Brain pericyte (primary cell): ENCODE data around the gene TSKS.
"Not testable (repeated sequence)": the region's sequence is repeated elsewhere in the genome, so short reads cannot be mapped to it uniquely, and the experiment has no call there.

Experiments
- DNase-seq: peaks from one replicate; pipeline ENCODE4 v3.0.0-alpha.2; 2012; ENCODE audit warnings: low read depth, low spot score

TSKS gene

DNA sequence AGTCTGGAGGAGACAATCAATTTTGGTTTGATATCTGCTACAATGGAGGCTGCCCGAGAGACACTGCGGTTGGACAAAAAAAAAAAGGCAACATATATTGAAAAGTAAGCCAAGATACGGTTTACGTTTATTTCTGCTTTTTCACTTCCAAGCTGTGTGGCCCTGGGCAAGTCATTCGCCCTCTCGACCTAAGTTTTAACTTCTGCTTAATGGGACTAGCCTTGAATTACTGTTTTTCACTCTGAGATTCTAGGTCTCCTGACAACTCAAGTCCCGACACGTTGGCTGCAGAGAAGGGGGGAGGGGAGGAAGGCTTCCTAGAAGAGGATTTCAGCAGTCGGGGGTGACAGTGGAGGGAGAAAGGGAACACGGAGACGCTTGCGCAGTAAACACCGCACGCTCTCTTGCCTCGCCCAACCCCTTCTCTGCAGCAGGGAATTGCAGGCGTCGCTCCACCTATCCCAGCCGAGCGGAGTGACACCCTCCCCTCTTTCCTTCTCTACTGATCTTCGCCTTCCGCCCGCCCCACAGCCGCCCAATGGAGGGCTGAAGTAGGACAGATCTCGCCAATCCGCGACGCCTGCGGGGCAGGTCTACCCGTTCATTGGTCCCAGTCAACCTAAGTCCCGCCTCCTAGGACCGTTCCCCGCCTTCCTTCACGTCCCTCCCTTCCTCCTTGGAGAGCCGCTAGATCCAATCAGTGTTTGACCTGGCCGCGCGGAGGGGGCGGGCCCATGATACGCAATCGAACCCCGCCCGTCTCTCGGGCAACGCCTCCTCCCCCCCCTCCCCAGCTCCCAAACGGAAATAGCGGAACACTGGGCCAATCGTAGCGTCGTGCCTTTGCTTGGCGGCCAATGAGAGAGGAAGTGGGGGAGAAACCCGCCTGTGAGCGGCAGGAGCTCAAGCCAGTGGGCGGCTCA lies 3.2 kb upstream of the TSKS start:
- peak; percentile 100 for DNase-seq

DNA sequence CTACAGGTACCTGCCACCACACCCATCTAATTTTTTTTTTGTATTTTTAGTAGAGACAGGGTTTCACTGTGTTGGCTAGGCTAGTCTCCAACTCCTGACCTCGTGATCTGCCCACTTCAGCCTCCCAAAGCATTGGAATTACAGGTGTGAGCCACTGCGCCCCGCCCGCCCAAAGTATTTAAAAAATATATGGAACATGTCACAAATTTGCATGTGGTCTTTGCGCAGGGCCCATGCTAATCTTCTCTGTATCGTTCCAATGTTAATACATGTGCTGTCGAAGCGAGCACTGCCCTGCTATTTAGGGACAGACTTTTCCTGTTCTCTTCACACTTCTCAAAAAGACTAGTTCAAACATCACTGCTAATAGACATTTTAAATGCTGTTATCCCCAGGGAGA lies 1.2 kb upstream of the TSKS start:
- DNase-seq: no peak

DNA sequence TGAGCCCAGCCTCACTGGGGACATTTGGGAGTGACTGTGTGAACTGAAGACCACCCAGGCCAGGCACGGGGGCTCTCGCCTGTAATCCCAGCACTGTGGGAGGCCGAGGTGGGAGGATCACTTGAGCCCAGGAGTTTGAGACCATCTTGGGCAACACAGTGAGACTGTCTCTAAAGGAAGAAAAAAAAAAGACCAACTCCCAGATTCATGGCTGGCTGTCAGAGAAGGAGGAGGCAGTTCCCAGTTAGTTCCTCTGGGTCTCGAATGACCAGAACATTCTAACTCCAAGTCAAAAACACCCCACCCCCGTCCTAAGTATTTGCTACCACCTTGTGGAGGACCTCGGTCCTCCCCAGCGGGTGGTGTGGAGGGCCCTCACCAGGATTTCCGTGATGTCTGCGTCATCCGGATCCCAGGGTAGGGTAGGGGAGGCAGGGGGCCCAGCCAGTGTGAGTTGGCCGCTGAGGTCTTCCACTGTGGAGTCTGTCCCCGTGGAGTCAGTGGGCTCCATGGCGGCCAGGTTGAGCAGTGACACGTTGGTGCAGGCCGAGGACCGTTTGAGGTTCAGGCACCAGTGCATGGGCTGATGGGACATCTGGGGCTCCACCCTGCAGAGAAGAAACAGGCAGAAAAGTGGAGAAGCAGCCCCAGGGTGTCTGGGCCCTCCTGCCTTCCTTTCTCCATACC lies 1.3 kb downstream of the TSKS start:
- DNase-seq: peak; percentile 39

DNA sequence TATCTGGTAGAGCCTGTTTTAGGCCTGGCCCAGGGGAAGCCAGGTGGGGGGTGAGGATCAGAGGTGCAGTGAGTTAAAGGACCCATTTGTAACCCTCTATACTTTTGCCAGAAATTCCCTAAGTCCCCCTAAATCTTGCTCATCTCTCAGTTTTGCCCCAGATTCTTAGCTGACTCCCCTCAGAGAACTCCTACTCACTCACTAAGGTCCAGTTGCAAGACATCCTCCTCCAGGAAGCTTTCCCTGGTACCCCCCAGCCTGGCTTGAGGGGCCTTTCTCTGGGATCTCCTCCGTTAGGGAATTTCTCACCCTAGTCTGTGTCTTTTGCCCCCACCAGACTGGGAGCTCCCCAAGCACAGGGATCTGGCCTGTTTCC lies 1.9 kb downstream of the TSKS start:
- DNase-seq: no peak

DNA sequence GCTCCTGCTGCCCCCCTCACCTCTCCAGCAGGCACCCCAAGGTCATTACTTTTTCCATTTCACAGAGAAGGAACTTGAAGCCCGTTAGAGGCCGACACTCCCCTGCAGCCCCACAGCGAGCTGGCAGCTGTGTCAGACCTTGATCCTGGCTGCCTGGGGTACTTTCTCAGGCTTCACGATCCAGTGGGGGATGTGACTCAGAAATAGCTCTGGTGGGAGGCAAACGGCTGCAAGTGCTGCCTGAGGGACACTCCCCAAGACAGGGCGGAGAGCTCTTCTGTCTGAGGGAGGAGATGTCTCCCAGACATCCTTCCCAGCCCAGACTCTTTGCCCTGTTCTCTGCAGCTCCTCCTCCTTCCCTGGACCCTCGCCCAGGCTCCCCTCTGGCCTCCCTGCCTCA lies 4.8 kb downstream of the TSKS start:
- DNase-seq: peak; percentile 51

DNA sequence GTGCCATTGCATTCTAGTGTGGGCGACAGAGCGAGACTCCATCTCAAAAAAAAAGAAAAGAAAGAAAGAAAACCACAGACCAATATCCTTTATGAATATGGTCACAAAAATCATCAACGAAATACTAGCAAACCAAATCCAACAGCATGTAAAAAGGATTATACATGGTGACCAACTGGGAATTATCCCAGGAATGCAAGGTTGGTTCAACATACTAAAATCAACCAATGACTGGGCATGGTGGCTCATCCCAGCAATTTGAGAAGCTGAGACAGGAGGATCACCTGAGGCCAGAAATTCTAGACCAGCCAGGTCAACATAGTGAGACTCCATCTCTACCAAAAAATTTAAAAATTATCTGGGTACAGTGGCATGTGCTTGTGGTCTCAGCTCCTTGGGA lies 7.2 kb downstream of the TSKS start:
- no peak for DNase-seq

DNA sequence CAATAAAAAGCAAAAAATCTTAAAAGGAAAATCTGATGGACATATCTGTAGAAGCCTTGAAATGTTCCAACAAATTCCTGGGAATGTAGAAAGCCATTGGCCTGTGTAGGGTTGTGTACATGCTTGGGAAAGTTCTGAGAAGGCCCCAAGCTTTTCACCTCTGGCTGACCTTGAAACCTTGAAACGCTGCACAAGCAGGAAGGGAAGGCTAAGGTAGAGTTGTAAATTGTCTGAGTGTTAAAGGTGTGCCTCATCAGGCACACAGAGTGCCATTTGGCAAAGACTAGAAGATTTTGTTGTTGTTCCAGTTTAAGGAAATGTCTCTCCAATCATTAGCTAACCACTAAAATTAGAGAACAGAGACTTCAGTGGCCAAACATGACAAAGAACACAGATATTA lies 10.4 kb downstream of the TSKS start:
- no peak for DNase-seq

DNA sequence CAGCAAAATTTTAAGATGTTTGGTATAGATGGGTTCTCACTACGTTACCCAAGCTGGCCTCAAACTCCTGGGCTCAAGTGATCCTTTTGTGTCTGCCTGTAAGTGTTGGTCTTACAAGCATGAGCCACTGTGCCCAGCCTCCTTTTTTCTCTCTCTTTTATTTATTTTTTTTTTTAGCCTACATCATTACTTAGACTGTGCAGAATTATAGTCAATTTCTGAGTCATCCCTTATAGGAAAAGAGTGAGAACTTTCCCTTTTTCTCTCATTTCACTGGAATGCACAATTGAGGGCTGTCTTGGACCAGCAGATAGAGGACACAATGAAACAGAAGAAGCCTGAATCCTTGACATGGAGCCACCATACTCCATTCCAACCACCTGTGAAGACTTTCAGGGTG lies 13.3 kb downstream of the TSKS start:
- DNase-seq: no peak

DNA sequence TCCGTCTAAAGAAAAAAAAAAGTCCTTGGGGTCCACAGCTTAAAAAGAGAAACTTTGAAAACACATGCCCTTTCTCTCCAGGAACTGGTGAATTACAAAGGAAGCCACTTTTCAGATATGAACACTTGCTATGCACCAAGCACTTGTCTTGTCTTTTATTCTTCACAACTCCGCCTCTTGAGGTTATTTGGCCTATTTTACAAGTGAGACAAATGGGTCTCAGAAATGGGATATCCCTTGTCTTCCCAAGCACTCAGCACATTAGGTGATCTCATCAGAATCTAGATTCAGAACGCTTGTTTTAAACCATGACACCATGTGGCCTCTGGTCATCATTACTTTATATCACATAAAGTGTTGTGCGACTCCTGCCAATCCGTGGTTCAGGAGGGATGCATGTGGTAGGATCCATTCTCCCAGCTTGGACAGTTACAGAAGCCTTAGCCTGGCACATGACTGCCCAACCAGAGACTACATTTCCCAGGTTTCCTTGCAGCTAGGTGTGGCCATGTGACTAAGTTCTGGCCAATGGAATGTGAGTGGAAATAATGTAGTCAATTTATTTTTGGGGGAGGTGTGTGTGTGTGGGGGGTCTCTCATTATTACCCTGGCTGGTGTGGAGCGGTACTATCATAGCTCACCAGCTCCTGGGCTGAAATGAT lies 13.9 kb downstream of the TSKS start:
- no peak for DNase-seq

DNA sequence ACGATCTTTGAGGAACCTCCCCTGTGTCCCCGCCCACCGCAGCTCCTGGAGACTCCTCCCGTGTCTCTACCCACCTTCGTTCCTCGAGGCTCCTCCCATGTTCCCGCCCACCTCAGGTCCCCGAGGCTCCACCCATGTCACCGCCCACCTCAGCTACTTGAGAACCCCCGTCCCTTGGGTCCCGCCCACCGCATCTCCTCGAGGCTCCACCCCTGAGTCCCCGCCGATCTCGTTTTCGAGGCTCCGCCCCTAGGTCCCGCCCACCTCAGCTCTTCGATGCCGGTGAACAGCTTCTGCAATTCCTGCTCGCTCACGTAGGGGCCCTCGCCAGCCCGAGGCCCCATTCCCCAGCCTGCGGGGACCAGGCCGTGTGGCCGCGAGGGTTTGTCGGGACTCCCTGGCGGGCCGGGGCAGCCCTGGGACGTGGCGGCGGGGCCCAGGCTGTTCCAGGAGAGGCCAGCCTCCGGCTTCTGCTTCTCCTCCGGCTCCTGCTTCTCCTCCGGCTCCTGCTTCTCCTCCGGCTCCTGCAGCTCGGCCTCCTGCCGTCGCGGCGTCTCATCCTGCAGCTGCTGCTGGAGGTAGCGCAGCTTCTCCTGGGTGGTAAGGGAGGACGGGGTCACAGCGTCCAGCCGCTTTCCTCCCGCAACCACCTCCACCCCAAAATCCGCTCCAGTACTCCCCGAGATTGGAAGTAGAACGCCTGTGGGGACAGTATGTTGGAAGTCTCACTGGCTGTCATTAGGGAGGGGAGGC lies 16.7 kb downstream of the TSKS start:
- no peak for DNase-seq

DNA sequence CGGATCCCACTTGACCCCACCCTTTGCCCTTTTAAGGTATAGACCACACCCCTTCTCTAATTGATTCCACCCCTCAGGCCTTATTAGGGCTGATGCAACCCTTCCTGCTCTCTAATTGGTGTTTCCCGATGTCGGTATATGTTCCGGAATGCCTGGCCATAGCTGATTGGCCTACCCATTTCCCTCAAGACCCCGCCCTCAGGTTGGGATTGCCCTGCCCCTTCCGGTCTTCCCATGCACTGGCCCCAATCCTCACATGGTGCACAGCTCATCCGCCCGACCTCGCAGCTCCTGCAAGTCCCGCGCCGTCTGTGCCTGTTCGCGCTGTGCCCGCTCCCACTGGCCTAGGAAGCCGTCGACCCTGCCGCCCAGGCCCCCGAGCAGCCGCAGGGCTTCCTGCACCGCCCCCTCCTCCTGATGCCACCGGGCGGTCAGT lies 18.1 kb downstream of the TSKS start:
- DNase-seq: no peak

DNA sequence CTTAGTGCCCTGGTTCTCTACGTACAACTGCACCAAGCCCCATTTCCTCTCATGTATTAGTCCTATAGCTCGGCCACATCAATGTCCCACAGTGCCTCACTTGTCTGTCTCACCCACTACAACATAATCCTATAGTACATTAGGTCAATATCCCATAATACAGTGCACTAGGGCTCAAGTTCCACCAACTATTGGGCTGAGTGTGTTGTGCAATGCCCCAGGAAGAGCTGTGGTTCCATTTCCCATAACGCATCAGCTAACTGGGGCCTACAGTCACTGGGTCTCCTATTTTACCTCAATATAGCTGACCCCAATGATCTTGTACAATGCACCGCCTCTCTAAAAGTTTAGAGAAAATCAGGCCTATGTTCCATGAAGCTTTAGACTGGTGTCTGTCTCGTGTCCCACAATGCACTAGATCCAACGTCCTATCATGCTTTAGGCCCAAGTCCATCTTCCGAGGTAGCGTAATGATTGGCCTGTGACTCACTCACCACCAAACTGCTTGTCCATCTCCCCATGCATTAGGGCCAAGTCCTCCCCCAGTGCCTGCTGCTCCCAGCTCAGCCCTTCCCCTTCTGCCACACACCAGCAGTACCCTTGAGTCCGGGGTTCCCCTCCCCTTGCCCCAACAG lies 21.8 kb downstream of the TSKS start:
- DNase-seq: no peak

DNA sequence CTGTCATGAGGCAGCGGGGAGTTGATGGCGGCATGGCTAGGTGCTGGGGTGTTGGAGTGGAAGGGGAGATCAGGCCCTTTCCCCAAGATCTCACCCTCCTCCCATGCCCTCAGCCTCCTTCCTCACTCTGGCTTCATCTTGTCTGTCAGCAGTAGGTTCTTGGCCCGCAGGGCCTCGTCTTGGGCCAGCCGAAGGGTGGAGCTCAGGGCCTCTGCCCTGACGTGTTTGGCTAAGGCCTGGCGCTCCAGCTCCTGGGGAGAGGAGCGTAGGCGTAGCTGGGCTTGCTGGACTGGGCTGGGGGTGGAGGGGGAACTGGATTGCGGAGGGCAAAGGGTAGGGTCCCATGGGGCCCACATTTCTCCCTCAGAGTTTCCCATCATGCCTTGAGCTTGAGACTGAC lies 23.2 kb downstream of the TSKS start:
- DNase-seq: no peak

DNA sequence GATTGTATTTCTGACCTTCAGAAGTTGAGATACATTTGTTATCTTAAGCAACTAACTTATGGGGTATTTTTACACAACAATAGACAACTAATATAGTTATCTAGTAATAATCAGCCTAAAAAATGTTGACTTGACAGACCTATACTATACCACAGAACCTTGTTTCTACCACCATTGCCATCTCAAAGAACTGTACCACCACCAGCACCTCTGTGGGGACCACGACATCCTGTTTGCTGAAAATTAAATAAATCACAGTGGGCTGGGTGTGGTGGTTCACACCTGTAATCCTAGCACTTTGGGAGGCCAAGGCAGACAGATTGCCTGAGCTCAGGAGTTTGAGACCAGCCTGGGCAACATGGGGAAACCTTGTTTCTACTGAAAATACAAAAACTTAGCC lies 24.0 kb downstream of the TSKS start:
- DNase-seq: no peak

DNA sequence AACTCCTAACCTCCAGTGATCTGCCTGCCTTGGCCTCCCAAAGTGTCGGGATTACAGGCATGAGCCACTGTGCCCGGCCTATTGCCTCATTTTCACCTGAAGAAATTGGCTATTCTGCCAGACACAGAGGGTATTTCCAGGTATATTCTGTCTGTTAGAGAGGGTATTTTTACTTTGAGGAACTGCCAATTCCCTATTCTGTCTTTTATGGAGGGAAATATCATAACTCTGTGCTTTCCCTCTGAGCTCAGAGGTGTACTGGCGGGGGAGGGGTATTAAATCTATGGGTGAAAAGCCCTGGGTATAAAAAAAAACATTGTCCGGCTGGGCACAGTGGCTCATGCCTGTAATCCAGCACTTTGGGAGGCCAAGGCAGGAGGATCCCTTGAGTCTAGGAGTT lies 24.8 kb downstream of the TSKS start:
- no peak for DNase-seq

DNA sequence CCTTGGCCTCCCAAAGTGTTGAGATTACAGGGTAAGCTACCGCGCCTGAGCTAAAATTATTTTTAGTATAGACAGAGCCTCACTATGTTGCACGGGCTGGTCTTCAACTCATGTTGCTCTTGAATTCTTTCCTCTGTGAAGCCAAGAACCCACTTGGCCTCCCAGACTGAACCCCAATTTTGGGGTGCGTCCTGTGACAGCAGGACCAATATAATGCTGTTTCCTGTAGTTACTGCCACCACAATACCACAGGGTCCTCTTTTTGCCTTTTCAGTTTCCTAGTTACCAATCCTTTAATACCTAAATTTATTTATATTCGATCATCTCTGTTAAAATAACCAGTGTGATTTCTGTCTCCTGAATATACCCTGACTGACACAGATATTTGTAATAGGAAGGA lies 32.9 kb downstream of the TSKS start:
- no peak for DNase-seq

DNA sequence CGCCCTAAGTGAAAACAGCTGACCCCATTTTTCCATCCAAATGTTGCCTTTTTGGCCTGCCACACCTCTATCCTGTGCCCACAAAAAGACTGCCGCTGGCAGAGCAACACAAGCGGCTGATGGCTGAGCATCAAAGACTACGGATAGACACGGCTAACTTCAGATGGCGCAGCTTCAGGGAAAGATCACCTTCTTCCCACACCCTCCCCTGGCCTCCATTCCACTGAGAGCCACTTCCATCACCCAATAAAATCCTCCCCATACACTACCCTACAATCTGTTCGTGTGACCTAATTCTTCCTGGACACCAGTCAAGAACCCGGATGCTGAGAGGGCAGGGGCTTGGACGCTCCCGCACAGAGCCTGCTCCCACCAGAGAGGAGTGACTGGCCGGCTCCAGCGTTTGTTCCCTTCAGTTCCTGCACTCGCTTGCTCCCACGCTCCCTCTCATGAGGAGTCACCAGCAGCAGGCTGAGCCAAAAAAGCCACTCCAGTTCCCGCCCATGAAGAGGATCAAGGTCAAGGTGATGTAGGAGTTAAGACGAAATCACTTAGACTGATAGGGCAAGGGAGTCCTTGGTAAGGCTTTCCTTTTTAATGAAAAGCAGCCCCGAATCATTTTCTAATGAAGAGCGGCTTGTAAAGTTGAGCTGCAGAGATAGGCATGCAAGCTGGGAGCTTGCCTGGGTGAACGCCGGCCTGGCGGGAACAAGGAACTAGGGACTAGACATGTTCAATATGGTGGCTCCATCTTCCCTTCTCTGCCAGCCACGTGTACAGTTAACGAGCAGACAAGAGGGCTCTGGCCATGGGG lies 35.7 kb downstream of the TSKS start:
- no peak for DNase-seq

DNA sequence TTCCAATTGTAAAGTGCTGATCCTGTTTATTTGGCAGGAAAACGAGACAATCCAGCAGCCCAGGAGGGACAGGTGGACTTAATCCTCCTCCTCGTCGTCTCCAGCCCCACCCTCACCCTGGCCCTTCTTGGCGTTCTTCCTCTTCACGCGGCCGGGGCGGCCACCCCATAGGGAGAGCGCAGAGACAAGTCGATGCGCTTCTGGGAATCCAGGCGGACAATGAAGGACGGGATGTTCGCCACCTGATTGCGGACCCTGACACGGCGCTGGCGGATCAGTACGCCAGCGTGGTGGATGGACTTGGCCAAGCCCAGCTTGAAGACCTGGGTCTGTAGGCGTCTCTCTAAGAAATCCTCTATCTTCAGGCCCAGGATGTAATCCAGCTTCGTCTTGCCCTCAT lies 43.7 kb downstream of the TSKS start:
- DNase-seq: not testable (repeated sequence)

DNA sequence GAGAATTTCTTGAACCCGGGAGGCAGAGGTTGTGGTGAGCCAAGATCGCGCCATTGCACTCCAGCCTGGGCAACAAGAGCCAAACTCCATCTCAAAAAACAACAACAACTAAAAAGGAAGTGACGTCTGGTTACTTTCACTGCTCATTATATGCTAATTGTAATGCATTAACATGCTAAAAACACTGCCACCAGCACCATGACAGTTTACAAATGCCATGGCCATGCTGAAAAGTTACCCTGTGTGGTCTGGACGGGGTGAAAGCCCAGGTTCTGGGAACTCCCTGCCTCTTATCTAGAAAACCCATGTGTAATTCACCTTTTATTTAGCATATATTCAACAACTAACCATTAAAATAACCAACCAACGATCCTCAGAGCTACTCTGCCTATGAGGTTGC lies 44.1 kb downstream of the TSKS start:
- no peak for DNase-seq

DNA sequence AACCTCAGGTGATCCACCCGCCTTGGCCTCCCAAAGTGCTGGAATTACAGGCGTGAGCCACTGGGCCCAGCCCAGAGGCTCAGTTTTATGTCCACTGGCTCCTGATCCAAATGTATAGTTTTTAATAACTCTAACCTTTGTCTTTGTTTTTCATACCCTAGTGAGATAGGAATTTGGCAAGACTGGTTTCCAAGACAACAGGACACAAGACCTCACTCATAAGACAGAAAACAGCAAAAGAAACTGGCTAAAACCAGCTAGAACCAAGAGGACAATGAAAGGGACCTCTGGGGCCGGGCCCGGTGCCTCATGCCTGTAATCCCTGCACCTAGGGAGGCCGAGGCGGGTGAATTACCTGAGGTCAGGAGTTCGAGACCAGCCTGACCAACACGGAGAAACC lies 44.6 kb downstream of the TSKS start:
- DNase-seq: peak; percentile 20

DNA sequence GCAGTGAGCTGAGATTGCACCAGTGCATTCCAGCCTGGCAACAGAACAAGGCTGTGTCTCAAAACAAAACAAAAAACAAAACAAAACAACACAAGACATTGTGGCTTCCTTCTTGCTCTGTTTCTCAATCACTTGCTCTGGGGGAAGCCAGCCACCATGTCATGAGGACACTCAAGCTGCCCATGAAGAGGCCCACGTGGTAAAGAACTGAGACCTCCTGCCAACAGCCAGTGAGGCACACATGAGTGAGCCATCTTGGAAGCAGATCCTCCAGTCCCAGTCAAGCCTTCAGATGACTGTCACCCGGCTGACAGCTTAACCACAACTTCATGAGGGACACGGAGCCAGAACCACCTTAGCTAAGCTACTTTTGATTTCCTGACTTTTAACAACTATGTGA lies 47.0 kb downstream of the TSKS start:
- no peak for DNase-seq
